Testis (tissue), 2 donors: ENCODE data around the gene CCDC93.

Experiments used
- CTCF ChIP-seq, 3 experiments: fragments of 450-650 bp in 2 of 3; fragments of 200-600 bp in 1 of 3; sonication (generic) in 1 of 3; IDR thresholded peaks; one replicate each; pipeline ENCODE4 v1.5.1; 2016 to 2019; ENCODE audit warnings: antibody characterized with exemption in 3 of 3, mild to moderate bottlenecking in 2 of 3, moderate library complexity in 1 of 3
- POLR2A ChIP-seq: fragments of 450-650 bp; IDR thresholded peaks from one replicate; pipeline ENCODE4 v1.6.1; 2017; ENCODE audit warnings: antibody characterized with exemption, mild to moderate bottlenecking, moderate library complexity

GRCh38 chr2:118062048-118062447 lies 48.2 kb upstream of the CCDC93 start:
- TF ChIP-seq CTCF (IDR thresholded peaks at IDR 0.05) (no peak), POLR2A (no peak)
